Upper lobe of left lung (tissue), 4 donors: ENCODE results near the gene KLHL40.

Experiments used
- CTCF ChIP-seq, 6 experiments: fragments of 450-650 bp in 4 of 6; fragments of 200-600 bp in 2 of 6; sonication (generic) in 2 of 6; IDR thresholded peaks; one replicate each; pipeline ENCODE4 v1.5.1; 2016 to 2019; ENCODE audit warnings: antibody characterized with exemption in 6 of 6
- POLR2A ChIP-seq, 4 donors: fragments of 450-650 bp; IDR thresholded peaks; one replicate each; pipeline ENCODE4 v1.5.1; 2016 to 2017; ENCODE audit warnings: antibody characterized with exemption in 4 of 4, mild to moderate bottlenecking in 2 of 4

DNA sequence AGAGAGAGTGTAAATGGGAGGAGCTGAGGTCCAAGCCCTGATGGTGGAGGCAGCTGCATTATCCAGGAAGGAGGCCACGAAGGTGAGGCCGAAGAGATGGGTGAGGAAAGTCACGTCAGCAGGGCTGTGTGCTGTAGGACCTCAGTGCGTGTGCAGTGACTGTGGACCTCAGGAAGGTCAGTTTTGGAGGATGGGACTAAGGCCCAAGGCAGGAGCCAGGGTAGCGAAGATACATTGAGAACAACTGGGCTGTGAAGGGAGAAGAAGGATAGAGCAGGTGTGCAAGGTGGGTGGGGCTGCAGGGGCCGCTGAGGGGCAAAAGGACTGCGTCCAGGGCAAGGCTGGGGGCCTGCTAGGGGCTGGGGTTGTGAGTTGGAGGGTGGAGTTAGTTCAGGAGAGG, 4.9 kb downstream of the KLHL40 start:
- TF ChIP-seq CTCF (IDR thresholded peaks at IDR 0.05) = no peak
- no peak for TF ChIP-seq POLR2A (IDR thresholded peaks at IDR 0.05)
